ENCODE results near the gene SKAP1. TPM values are rescaled to one million over a fixed set of nuclear protein-coding genes. Genes with fewer than 3 reads are reported as not detected.
"Not testable (repeated sequence)": the region's sequence is repeated elsewhere in the genome, so short reads cannot be mapped to it uniquely, and the experiment has no call there.

Gene SKAP1
- polyA plus RNA-seq, 6 donors from 2014 or later: 79.3 to 166 (median 140) TPM

- no peaks in the 10 kb centered on the region for H3K4me1 Mint-ChIP-seq
- H3K4me3 Mint-ChIP-seq: no peak overlapping the region
- H3K9me3 Mint-ChIP-seq: no peaks in the 10 kb centered on the region
Observed at GRCh38 chr17:48229936-48230335, 200.1 kb downstream of the SKAP1 start.

GRCh38 chr17:48228720-48229119 is 201.3 kb downstream of the SKAP1 start:
- peaks cover 0 to 12% of the 10 kb centered on the region in 2 donors for H3K36me3 Mint-ChIP-seq
- H3K27ac Mint-ChIP-seq: no peak overlapping the region

More at GRCh38 chr17:48229936-48230335, 200.1 kb downstream of the SKAP1 start:
- Mint-ChIP-seq H3K36me3 (peaks cover 0 to 13% of the 10 kb centered on the region in 2 donors), H3K27ac (no peak overlapping the region), H3K27me3 (peaks cover 0 to 4% (median 3%) of the 10 kb centered on the region in 3 donors)
- ATAC-seq (ENCODE audit: low read depth in 2 of 2) (no peak), DNase-seq (no peak)

GRCh38 chr17:48225725-48226567 is 204.1 kb downstream of the SKAP1 start:
- Mint-ChIP-seq H3K27ac (peak overlapping the region in 2 of 6 donors; percentile 21 to 75), H3K4me1 (no peaks in the 10 kb centered on the region), H3K9me3 (no peaks in the 10 kb centered on the region)

More at GRCh38 chr17:48228720-48229119, 201.3 kb downstream of the SKAP1 start:
- H3K27me3 Mint-ChIP-seq: no peaks in the 10 kb centered on the region
- no peak for DNase-seq
- H3K9me3 Mint-ChIP-seq: no peaks in the 10 kb centered on the region
- no peak for ATAC-seq (ENCODE audit: low read depth in 2 of 2)
- H3K4me1 Mint-ChIP-seq: no peaks in the 10 kb centered on the region
- H3K4me3 Mint-ChIP-seq: no peak overlapping the region

GRCh38 chr17:48223945-48224344 is 206.1 kb downstream of the SKAP1 start:
- DNase-seq (no peak), ATAC-seq (ENCODE audit: low read depth in 2 of 2) (no peak)
- Mint-ChIP-seq H3K4me1 (no peaks in the 10 kb centered on the region), H3K27ac (no peak overlapping the region), H3K4me3 (no peak overlapping the region), H3K36me3 (peaks cover 0 to 12% of the 10 kb centered on the region in 2 donors), H3K27me3 (no peaks in the 10 kb centered on the region), H3K9me3 (no peaks in the 10 kb centered on the region)

More at GRCh38 chr17:48225725-48226567, 204.1 kb downstream of the SKAP1 start:
- no peak for ATAC-seq (ENCODE audit: low read depth in 2 of 2)
- no peak overlapping the region for H3K4me3 Mint-ChIP-seq
- no peaks in the 10 kb centered on the region for H3K27me3 Mint-ChIP-seq
- no peak for DNase-seq
- H3K36me3 Mint-ChIP-seq: peaks cover 0 to 12% of the 10 kb centered on the region in 2 donors

DNA sequence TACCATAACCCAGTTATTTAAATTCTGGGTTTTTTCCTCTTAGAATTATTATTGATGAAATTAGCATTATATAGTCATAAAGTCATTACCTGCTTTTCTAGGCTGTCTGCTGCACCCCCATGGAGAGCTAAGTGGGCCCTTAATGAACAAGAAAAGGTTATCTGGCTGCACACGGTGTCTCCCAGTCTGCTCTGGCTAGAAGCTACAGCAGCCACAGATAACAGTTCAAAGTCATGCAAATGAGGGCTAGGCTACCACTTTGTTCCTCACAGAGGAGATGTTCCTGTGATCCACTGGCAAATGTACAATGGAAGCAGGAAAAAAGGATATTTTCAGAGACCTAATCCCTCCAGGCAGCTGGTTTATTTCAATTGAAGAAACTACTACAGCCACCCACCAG is 210.4 kb downstream of the SKAP1 start:
- no peaks in the 10 kb centered on the region for H3K9me3 Mint-ChIP-seq
- no peaks in the 10 kb centered on the region for H3K4me1 Mint-ChIP-seq
- H3K4me3 Mint-ChIP-seq: no peak overlapping the region
- H3K36me3 Mint-ChIP-seq: no peaks in the 10 kb centered on the region
- H3K27me3 Mint-ChIP-seq: no peaks in the 10 kb centered on the region
- DNase-seq: no peak
- ATAC-seq (ENCODE audit: low read depth in 2 of 2): no peak
- no peak overlapping the region for H3K27ac Mint-ChIP-seq

GRCh38 chr17:48215583-48216139 is 214.4 kb downstream of the SKAP1 start:
- H3K4me1 Mint-ChIP-seq: no peaks in the 10 kb centered on the region
- no peak overlapping the region for H3K27ac Mint-ChIP-seq
- H3K9me3 Mint-ChIP-seq: no peaks in the 10 kb centered on the region

GRCh38 chr17:48213797-48214196 is 216.2 kb downstream of the SKAP1 start:
- Mint-ChIP-seq H3K36me3 (no peaks in the 10 kb centered on the region), H3K4me1 (no peaks in the 10 kb centered on the region), H3K27me3 (no peaks in the 10 kb centered on the region), H3K4me3 (no peak overlapping the region), H3K27ac (no peak overlapping the region), H3K9me3 (no peaks in the 10 kb centered on the region)
- DNase-seq (no peak), ATAC-seq (ENCODE audit: low read depth in 2 of 2) (no peak)

More at GRCh38 chr17:48215583-48216139, 214.4 kb downstream of the SKAP1 start:
- DNase-seq (no peak), ATAC-seq (ENCODE audit: low read depth in 2 of 2) (no peak)
- H3K27me3 Mint-ChIP-seq: no peaks in the 10 kb centered on the region
- H3K4me3 Mint-ChIP-seq: no peak overlapping the region
- H3K36me3 Mint-ChIP-seq: no peaks in the 10 kb centered on the region

DNA sequence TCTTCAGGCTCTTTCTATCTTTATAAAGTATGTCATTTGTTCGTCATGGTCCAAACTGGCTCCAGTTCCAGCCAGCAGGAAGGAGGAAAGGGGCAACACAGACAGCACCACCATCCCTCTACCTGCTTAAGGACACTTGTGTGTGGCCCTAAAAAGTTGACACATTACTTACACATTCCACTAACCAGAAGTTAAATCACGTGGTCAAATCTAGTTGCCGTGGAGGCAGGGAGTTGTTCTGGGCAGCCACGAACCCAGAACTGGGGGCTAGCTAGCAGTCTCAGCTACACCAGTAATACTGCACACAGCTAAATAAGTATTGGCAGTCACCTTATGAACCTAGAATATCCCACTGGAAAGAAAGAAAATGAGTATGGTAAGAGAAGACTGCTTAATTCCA is 218.2 kb downstream of the SKAP1 start:
- Mint-ChIP-seq H3K27ac (no peak overlapping the region), H3K4me1 (no peaks in the 10 kb centered on the region), H3K9me3 (no peaks in the 10 kb centered on the region), H3K36me3 (no peaks in the 10 kb centered on the region), H3K4me3 (no peak overlapping the region), H3K27me3 (no peaks in the 10 kb centered on the region)
- ATAC-seq (ENCODE audit: low read depth in 2 of 2) (no peak), DNase-seq (no peak)

DNA sequence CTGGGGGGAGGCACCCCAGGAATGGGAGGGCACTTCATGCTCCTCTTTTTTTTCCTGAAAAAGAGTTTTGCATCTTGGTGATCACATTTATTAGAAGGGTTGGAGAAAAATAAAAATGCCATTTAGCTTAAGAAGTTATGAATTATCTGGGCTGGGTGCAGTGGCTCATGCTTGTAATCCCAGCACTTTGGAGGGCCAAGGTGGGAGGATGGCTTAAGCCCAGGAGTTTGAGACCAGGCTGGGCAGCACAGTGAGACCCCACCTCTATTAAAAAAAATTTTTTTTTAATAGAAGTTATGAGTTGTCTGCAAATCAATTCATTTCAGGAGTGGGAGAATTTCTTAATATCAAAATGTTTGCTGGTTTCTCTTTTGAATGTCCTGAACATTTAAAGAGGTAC is 219.0 kb downstream of the SKAP1 start:
- Mint-ChIP-seq H3K4me1 (no peaks in the 10 kb centered on the region), H3K4me3 (no peak overlapping the region), H3K9me3 (no peaks in the 10 kb centered on the region), H3K36me3 (peaks cover 0 to 1% of the 10 kb centered on the region in 2 donors), H3K27me3 (no peaks in the 10 kb centered on the region), H3K27ac (no peak overlapping the region)
- no peak for DNase-seq
- no peak for ATAC-seq (ENCODE audit: low read depth in 2 of 2)

DNA sequence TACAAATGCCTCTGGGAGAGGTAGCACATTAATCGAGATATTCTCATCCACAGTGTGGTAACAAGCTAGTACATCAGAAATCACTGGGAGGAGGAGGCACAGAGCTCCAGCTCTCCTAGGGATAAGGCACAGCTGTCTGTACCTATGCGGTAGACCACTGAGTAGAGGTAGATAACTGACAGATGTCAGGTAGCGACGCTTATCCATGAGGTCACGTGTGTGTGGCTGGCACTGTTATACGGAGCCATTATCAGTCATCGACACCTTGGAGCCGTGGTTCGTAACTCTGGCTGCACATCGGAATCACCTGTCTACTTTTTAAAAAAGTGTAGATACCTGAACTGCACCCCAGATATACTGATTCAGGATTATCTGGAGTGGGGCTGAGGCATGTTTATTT is 220.0 kb downstream of the SKAP1 start:
- no peak overlapping the region for H3K4me3 Mint-ChIP-seq
- H3K9me3 Mint-ChIP-seq: no peaks in the 10 kb centered on the region
- ATAC-seq (ENCODE audit: low read depth in 2 of 2): no peak
- peaks cover 3 to 7% of the 10 kb centered on the region in 2 donors for H3K36me3 Mint-ChIP-seq
- no peak overlapping the region for H3K27ac Mint-ChIP-seq
- DNase-seq: no peak
- H3K4me1 Mint-ChIP-seq: peaks cover 5 to 8% (median 6%) of the 10 kb centered on the region in 3 donors
- peaks cover 0 to 6% (median 3%) of the 10 kb centered on the region in 3 donors for H3K27me3 Mint-ChIP-seq

- ATAC-seq (ENCODE audit: low read depth in 2 of 2) (no peak), DNase-seq (no peak)
- Mint-ChIP-seq H3K4me3 (no peak overlapping the region), H3K27ac (peak overlapping the region in 1 of 6 donors; percentile 18), H3K4me1 (peaks cover 7 to 9% (median 7%) of the 10 kb centered on the region in 3 donors), H3K9me3 (no peaks in the 10 kb centered on the region), H3K27me3 (peaks cover 0 to 6% (median 5%) of the 10 kb centered on the region in 3 donors), H3K36me3 (peaks cover 3 to 7% of the 10 kb centered on the region in 2 donors)
Observed at GRCh38 chr17:48207776-48208544, 222.1 kb downstream of the SKAP1 start.

GRCh38 chr17:48207036-48207435 is 223.0 kb downstream of the SKAP1 start:
- not testable (repeated sequence) for DNase-seq; ATAC-seq (ENCODE audit: low read depth in 2 of 2); H3K9me3 Mint-ChIP-seq; H3K27ac Mint-ChIP-seq; H3K4me1 Mint-ChIP-seq; H3K4me3 Mint-ChIP-seq; H3K36me3 Mint-ChIP-seq; H3K27me3 Mint-ChIP-seq

- ATAC-seq (ENCODE audit: low read depth in 2 of 2) (no peak), DNase-seq (no peak)
- Mint-ChIP-seq H3K4me3 (no peak overlapping the region), H3K36me3 (peaks cover 7 to 12% of the 10 kb centered on the region in 2 donors), H3K9me3 (no peaks in the 10 kb centered on the region), H3K27ac (no peak overlapping the region), H3K27me3 (peaks cover 0 to 12% (median 5%) of the 10 kb centered on the region in 3 donors), H3K4me1 (peaks cover 9 to 18% (median 15%) of the 10 kb centered on the region in 3 donors)
Observed at GRCh38 chr17:48202959-48203358, 227.1 kb downstream of the SKAP1 start.
